Measurements from ENCODE around the gene IL21.
"Not testable (repeated sequence)": the region's sequence is repeated elsewhere in the genome, so short reads cannot be mapped to it uniquely, and the experiment has no call there.

The IL21 gene

DNA sequence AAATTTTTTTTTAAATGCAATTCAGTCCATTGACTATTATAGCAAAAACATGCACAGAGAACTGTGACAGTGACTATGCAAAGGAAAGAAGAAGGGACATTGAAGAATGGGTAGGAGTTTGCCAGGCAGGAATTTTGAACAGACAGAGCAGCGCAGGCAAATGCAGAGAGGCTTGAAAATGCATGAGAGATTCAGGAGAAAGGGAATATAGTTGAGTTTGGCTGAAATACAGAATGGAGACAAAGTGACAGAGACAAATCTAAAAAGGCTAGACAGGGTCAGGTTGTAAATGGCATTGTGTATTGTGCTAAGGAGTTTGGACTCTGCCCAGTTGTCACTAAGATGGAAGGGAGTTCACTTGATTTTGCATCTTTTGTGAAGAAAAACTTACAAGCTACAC lies 42.4 kb upstream of the IL21 start:
- DNase-seq (ENCODE audit: insufficient read length, low spot score) = no peak
- FAIRE-seq = no peak
- TF ChIP-seq, protein P1, sequence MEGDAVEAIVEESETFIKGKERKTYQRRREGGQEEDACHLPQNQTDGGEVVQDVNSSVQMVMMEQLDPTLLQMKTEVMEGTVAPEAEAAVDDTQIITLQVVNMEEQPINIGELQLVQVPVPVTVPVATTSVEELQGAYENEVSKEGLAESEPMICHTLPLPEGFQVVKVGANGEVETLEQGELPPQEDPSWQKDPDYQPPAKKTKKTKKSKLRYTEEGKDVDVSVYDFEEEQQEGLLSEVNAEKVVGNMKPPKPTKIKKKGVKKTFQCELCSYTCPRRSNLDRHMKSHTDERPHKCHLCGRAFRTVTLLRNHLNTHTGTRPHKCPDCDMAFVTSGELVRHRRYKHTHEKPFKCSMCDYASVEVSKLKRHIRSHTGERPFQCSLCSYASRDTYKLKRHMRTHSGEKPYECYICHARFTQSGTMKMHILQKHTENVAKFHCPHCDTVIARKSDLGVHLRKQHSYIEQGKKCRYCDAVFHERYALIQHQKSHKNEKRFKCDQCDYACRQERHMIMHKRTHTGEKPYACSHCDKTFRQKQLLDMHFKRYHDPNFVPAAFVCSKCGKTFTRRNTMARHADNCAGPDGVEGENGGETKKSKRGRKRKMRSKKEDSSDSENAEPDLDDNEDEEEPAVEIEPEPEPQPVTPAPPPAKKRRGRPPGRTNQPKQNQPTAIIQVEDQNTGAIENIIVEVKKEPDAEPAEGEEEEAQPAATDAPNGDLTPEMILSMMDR (IDR thresholded peaks at IDR 0.05; ENCODE audit: insufficient read depth, missing control alignments) = no peak

DNA sequence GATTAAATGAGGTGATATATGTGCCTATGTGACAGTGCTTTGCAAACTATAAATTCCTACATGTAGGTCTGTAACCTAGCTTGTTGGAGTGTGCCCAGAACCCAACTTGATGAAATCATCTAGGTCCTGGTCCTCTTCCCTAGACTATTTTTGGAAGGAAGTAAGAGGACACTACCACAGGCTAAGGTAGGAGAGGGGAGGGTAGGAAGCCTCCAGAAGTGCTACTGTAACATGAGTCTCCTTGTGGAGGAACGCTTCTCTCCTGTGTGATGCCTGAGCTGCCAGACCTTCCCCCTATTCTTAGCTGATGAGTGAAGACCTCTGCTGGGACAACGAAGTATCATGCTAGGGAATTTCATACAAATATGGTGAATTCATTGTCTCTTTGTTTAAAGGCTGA lies 41.8 kb upstream of the IL21 start:
- DNase-seq (ENCODE audit: insufficient read length, low spot score) = no peak
- TF ChIP-seq, protein P1 (IDR thresholded peaks at IDR 0.05; ENCODE audit: insufficient read depth, missing control alignments) = no peak
- no peak for FAIRE-seq

GRCh38 chr4:122661176-122662160 lies 40.6 kb upstream of the IL21 start:
- DNase-seq (ENCODE audit: insufficient read length, low spot score) (no peak), FAIRE-seq (no peak)
- TF ChIP-seq, protein P1 (IDR thresholded peaks at IDR 0.05; ENCODE audit: insufficient read depth, missing control alignments) = no peak

- FAIRE-seq (no peak), DNase-seq (ENCODE audit: insufficient read length, low spot score) (no peak)
- TF ChIP-seq, protein P1 (IDR thresholded peaks at IDR 0.05; ENCODE audit: insufficient read depth, missing control alignments) = no peak
These were observed 38.0 kb upstream of the IL21 start for GRCh38 chr4:122658818-122659295.

- DNase-seq (ENCODE audit: insufficient read length, low spot score) (no peak), FAIRE-seq (no peak)
- TF ChIP-seq, protein P1 (IDR thresholded peaks at IDR 0.05; ENCODE audit: insufficient read depth, missing control alignments) = no peak
These were observed 37.5 kb upstream of the IL21 start for GRCh38 chr4:122658377-122658776.

- no peak for DNase-seq (ENCODE audit: insufficient read length, low spot score)
- TF ChIP-seq, protein P1 (IDR thresholded peaks at IDR 0.05; ENCODE audit: insufficient read depth, missing control alignments) = no peak
- FAIRE-seq = no peak
These were observed 36.7 kb upstream of the IL21 start for GRCh38 chr4:122657553-122657952.

DNA sequence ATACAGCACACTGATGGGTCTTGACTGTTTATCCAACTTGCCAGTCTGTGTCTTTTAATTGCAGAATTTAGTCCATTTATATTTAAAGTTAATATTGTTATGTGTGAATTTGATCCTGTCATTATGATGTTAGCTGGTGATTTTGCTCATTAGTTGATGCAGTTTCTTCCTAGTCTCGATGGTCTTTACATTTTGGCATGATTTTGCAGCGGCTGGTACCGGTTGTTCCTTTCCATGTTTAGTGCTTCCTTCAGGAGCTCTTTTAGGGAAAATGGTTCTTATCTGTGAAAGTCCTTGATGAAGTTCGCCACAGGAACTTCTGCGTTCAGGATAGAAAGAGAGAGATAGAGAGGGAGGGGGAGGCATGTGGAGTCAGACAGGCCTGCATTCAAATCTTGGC lies 35.7 kb upstream of the IL21 start:
- DNase-seq (ENCODE audit: insufficient read length, low spot score); FAIRE-seq: not testable (repeated sequence)
